Posterior cingulate gyrus (tissue), 11 donors: ENCODE measurements around the gene BRAT1.

Source experiments
- DNase-seq, 10 donors: peaks; one replicate each; pipeline versions ENCODE4 v3.0.0 to v3.0.0-alpha.2; 2020 to 2021; ENCODE audit warnings: mixed read lengths in 3 of 10
- intact Hi-C: fragments of 100-400 bp; cut with DNase I; formaldehyde crosslinking; loops from one replicate; pipeline ENCODE4 v1.15.1; 2023

The BRAT1 gene

DNA sequence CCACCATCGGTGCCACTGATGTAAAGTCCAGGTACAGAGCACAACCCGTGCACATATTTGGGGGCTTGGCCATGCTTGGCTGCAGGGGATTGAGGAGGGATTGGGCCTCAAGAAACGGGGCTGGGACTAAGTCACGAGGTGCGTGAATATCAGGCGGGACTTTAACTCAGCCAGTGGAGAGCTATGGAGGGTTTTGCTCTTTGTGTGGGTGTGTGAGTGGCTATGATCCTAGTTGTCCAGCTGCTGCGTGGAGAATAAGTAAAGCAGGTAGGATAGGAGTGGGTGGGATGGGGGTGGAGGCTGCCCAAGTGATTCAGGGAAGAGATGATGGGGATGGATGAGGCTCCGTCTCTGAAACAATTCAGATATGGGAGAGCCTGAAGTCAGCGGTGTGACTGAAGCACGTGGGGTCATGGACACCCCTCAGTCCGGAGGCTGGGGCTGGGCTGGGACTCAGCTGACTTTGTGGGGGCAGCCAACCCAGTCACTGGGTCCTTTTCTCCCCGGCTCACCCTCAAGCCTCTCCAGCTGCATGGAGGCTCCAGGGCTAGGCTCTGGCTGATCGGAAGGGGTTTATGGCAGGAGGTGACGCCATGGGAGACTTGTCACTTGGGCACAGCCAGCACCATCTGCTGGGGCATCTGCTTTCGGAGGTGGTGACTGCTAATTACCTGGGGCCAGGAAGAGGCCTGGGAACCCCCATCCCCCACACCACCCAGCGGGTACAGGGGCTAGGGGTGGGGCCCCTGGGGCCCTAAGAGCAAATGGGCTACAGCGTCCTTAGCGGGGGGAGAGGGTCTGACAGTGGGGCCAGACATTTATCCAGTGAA, 37.4 kb downstream of the BRAT1 start:
- DNase-seq: no peak
- intact Hi-C loops: no loop called here

DNA sequence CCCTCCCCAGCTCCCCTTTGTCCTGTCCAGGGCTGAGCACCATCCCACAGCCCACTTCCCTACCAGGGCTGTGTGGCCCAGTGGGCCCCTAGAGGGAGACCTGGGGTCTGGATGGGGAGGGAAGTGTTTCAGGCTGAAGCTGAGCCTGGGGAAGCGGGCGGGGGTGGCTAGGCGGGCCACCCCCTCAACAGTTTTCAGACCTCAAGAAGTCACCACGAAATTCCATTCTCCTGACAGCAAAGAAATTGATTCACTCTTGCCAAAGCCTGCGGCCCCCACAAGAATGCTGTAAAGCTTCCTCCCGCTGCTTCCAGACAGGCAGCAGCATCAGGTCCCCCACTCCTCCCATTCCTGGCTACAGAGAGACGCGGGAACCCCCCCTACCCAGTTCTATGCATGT, 38.3 kb downstream of the BRAT1 start:
- no peak for DNase-seq
- intact Hi-C loops: no loop called here

DNA sequence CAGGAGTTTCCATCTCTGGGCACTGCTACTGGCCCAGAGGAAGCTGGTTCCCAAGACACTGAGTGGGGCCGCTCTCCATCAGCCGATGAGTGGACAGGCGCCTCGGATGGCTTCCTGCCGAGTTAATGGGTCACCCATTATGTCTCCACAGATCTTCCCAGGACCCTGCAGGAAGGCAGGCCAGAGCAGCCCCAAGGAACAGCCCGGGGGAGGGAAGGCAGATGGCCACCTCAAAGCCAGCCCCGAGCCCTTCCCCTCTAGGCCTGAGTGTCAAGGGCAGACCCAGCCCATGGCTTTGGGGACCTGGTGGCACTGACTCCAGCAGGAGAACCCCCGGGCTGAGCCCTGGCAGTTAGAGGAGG, 39.1 kb downstream of the BRAT1 start:
- intact Hi-C loops: no loop called here
- no peak for DNase-seq

GRCh38 chr7:2515424-2516193, 39.7 kb downstream of the BRAT1 start:
- no peak for DNase-seq
- intact Hi-C loops: no loop called here

GRCh38 chr7:2514473-2515423, 40.6 kb downstream of the BRAT1 start:
- intact Hi-C loops: no loop called here
- DNase-seq: no peak

DNA sequence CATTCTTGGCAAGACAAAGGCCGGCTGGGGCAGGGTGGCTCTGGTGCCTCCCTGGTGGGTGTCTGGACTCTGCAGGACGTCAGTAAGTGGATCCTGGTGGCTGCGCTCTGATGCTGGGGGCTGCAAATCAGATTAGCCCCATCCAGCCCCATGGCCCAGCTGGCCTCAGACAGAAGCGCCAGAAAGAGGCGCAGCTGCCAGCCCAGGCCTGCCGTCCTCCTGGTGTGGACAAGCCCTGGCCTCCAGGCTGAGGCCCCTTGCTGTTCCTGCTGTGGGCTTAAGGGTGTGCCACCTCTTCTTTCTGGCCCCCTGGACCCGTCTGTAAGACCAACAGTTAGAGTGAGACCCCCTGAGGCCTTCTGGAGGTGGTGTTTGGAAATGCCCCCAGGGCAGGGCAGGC, 41.6 kb downstream of the BRAT1 start:
- DNase-seq: no peak
- intact Hi-C loops: no loop called here

GRCh38 chr7:2512713-2513112, 42.6 kb downstream of the BRAT1 start:
- intact Hi-C loops: no loop called here
- no peak for DNase-seq

- no peak for DNase-seq
- intact Hi-C loops: no loop called here
Measured at GRCh38 chr7:2512179-2512661, 43.1 kb downstream of the BRAT1 start.

- no peak for DNase-seq
- intact Hi-C loops: no loop called here
Measured at GRCh38 chr7:2511769-2512168, 43.6 kb downstream of the BRAT1 start.

DNA sequence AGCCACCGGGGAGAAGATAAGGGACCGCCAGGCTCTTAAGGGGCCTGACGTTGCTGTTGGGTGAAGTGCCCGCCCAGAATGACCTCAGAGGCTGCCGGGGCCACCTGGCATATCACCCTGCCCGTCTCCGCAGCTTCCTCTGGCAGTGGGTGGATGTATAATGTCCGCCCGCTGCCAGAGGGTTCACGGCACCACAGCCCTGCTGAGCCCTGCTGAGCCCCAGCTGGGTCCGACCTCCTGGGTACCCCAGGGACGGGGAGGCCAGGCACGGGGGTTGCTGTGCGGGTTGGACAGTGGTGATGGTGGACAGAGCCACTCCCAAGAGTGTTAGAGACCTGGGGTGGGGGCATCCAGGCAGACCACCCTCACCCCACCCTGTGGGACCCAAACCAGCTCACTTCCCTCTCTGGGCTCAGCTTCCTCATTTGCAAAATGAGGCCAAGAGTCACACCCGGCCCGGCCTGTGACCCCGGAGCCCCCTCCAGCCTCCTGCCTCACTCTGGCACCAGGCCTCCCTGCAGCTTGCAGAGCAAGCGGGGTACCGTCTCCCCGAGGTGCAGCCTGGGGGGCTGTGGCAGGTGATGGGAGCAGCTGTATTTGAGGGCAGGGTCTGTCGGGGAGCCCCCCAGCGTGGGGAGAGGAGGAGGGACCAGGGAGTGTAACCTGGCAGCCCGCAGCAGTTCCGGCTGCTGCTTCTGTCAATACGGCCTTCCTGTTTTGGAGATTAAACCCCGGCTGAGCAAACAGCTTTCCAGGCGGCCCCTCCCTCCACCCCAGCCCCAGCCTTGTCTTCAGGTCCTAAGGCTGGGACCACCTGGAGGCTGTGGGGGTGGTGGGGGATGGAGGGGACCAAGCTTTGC, 44.2 kb downstream of the BRAT1 start:
- no peak for DNase-seq
- intact Hi-C loops: no loop called here

GRCh38 chr7:2510130-2510776, 45.1 kb downstream of the BRAT1 start:
- DNase-seq: no peak
- intact Hi-C loops: no loop called here

GRCh38 chr7:2509298-2509906, 45.9 kb downstream of the BRAT1 start:
- no peak for DNase-seq
- intact Hi-C loops: no loop called here

- intact Hi-C loops: no loop called here
- DNase-seq: no peak
Measured at GRCh38 chr7:2508327-2509215, 46.8 kb downstream of the BRAT1 start.

DNA sequence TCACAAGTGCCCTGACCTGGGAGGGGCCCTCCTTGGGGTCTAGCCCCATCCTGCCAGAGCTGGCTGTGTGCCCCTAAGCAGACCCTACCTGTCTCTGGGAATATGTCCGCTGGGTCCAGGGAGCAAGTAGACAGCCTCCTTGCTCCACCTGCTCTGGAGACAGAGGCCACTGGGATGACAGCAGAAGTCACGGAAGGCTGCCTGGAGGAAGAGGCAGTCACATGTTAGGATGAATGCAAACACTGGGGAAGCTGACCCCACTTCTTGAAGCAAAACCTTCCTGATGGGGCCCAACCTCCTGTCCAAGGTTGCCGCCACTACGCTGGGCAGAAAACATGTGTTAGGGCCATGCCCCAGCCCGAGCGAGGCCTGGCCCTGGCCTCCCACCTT, 47.4 kb downstream of the BRAT1 start:
- DNase-seq: no peak
- intact Hi-C loops: no loop called here

DNA sequence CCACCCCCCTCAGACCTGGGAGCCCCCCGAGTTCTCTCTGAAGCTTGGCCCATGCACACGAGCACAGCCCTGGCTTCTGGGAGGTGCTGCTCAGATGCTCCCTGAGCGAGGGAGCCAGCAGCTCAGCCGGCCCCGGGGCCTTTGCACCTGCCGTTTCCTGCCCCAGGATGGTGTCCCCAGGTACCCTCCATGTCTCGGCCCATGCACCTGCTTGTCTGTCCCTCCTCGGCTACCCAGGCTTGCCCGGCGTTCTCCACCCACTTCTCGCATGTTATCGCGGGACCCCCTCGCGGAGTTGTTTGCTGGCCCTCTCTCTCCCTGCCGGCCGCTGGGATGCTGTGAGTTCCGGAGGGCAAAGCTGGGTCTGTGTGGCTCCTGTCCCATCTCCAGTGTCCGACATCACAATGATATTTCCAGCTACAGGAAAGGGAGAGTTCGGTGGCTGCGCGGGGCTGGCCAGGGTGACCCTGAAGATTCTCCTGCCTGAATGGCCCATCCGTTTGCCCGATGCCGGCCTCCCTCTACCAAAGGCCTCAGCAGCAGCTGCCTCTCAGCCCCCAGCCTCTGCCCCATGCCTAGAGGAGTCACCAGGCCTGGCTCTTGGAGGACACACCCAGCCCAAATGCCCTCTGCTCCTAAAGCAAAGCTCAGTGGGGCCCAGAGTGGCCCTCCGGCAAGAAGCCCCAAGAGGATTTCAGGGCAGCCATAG, 48.0 kb downstream of the BRAT1 start:
- intact Hi-C loops: no loop called here
- DNase-seq: no peak

DNA sequence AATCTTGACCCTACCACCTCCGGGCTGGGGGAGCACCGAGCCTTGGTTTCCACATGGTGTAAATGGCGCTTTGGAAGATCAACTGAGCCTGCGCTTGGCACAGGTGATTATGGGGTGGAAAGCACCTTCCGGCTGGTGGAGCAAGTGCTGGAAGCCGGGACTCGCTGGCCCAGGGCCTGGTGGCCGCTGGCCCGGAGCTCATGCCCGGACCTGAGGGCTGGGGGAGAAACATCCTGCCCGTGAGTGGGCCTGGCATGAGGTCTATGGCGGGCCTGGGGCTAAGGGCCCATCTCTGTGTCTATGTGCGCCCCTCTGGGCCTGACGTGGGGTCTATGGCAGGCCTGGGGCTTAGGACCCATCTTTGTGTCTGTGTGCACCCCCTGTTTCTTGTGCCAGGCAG, 49.9 kb downstream of the BRAT1 start:
- intact Hi-C loops: no loop called here
- DNase-seq: no peak

- intact Hi-C loops: no loop called here
Measured at GRCh38 chr7:2504889-2505375, 50.4 kb downstream of the BRAT1 start.

More at GRCh38 chr7:2504889-2505375, 50.4 kb downstream of the BRAT1 start:
- DNase-seq: no peak
